ENCODE measurements around the gene RGS7.

- TF ChIP-seq CTCF (conservative IDR thresholded peaks at IDR 0.05 in 1 of 2, IDR thresholded peaks at IDR 0.05 in 1 of 2; ENCODE audit: extremely low read depth in 1 of 2, insufficient read depth in 1 of 2, low read depth in 1 of 2, low read length in 2 of 2) (no peak), EZH2 (IDR thresholded peaks at IDR 0.05; ENCODE audit: borderline replicate concordance, low read length) (no peak)
Observed at GRCh38 chr1:240847325-240847724, 509.7 kb downstream of the RGS7 start.

Measured in mammary epithelial cell (primary cell).